KBM-7 (cell line): ENCODE measurements around the gene MEX3B.
A peak's percentile ranks its signal among the peaks of the same experiment; 100 is the strongest.

Experiments
- DNase-seq: peaks from one replicate; pipeline ENCODE4 v3.0.0-alpha.2; 2015
- in situ Hi-C: fragments of 300-500 bp; cut with MboI; formaldehyde crosslinking; loops from 2 replicates; pipeline ENCODE4 v1.14.3; 2020; ENCODE audit warnings: low sequenced_read_pairs, low pct_unique_long_range_greater_than_20kb, mixed read lengths

The MEX3B gene

DNA sequence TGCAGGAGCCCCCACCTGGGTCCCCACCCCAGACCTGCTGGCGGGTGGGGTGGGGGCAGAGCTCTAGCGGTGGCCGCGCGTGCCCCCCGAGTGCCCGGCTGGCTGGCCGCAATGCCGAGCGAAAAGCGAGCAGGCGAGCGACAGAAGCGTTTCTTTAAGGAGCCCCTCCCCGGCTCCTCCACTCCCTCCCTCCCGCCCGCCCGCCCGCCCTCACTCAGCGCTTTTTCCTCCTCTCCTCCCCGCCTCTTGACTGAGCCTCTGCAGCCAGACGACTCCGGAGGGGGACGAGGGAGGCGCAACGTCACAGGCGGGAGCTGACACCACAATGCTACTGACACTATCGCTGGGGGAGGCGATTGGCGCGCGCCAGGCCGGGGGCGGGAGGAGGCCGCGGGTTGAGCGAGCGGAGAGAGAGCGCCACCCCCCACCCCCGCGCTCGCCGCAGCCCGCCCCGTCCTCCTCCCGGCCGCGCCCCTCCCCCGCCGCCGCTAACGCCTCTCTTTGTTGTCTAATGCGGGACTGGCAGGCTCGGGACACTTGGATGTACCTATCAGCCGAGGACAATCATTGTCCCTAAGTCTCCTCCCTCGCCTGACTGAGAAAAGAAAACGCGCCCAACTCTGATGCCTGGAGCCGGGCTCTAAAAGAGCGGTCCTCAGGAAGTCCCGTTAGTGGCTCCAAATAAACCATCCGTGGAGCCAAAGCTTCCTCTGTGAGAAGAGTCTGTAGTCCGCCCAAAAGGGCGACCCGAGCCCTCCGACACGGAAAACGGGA is at the start of gene MEX3B:
MEX3B (minus strand) TSS at position 127 of the 774 bp plus-strand sequence. CDS start 313 bp downstream, outside the sequence.
- in situ Hi-C loops, result loop anchor here (10.0 kb wide), 1 partner anchor 91 kb away; no protein-coding TSS in a partner anchor

DNA sequence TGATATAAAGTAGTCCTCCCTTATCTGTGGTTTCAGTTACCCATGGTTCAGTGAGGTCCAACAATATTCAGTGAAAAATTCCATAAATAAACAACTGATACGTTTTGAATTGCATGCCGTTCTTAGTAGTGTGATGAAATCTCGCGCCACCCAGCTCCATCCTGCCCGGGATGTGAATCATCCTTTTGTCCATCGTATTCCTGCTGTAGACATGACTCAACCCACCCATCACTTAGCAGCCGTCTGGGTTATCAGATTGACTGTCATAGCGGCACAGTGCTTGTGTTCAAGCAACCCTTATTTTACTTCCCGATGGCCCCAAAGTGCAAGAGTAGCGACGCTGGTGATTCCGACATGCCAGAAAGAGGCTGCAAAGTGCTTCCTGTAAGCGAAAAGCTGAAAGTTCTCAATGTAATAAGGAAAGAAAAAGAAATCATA is 48.0 kb upstream of the MEX3B start:
- DNase-seq, result no peak
- in situ Hi-C loops, result loop anchor here (25.0 kb wide), 1 partner anchor 606 kb away; no protein-coding TSS in a partner anchor

More for the DNA sequence above, at the start of gene MEX3B:
- DNase-seq, result peak; percentile 99

DNA sequence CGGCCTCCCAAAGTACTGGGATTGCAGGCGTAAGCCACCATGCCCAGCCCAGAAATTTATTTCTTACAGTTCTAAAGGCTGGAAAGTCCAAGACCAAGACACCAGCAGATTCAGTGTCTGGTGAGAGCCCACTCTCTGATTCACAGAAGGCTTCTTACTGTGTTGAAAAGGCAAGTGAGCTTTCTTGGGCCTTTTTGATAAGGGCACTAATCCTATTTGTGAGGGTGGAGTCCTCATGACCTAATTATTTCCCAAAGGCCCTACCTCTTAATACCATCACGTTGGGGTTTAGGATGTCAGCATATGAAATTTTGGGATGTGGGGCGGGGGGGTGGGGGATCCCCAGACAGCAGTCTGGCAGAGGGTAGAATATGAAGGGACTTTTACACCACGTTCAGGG is 47.5 kb upstream of the MEX3B start:
- in situ Hi-C loops, result loop anchor here (25.0 kb wide), 1 partner anchor 606 kb away; no protein-coding TSS in a partner anchor
- DNase-seq, result no peak

DNA sequence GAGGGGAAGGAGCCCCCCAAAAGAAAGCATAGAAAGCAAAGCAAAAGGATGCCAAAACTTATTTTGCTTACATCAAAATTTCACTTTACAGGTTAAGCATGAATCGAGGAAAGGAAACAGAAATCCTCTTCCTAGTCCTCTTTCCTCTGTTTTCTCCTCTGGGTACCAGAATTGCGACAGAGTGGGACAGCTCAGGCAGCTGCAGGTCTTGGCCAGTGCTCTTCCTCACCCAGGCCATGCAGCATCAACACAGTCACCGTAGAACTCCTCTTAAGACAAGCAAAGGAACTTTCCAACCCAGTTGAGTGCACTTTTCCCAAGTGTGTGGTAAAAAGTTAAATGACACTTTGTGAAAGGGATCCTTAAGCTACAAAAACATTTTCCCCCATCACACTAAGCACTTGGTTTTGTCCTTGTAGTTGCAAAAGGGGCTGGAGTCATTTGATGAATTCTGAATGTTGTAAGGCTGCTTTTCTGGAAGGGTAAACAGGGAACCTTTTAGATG is 45.9 kb upstream of the MEX3B start:
- in situ Hi-C loops, result loop anchor here (25.0 kb wide), 1 partner anchor 604 kb away; no protein-coding TSS in a partner anchor
- DNase-seq, result no peak

DNA sequence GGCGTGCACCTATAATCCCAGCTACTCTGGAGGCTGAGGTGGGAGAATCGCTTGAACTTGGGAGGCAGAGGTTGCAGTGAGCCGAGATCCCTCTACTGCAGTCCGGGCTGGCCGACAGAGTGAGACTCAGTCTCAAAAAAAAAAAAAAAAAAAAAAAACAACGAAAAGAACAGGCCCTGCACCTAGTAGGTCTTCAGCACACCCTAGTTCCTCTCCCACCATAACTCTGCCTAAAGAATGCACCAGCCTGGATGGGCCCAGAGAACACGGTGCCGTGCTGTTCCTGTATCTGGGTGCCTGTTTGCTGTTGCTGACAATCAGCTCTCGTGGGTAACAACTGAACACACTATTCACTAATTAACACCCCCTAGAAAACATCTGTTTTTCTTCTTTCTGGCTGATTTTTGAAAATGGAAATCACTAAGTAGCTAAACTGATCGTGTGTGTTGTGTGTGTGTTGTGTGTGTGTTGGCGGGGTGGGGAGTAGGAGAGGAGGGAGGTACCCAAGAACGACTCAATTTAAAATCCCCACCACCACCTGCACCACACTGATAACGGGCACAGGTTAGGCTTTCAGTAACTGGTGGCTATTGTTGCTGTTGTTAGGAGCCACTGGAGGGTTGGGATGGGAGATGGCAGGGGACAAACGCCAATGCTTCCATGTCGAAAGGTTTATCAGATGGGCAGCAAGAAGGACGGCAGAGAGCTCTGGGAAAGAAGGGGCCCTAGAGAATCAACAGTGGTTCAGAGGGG is 40.6 kb upstream of the MEX3B start:
- no peak for DNase-seq
- in situ Hi-C loops, result loop anchor here (25.0 kb wide), 1 partner anchor 599 kb away; no protein-coding TSS in a partner anchor

DNA sequence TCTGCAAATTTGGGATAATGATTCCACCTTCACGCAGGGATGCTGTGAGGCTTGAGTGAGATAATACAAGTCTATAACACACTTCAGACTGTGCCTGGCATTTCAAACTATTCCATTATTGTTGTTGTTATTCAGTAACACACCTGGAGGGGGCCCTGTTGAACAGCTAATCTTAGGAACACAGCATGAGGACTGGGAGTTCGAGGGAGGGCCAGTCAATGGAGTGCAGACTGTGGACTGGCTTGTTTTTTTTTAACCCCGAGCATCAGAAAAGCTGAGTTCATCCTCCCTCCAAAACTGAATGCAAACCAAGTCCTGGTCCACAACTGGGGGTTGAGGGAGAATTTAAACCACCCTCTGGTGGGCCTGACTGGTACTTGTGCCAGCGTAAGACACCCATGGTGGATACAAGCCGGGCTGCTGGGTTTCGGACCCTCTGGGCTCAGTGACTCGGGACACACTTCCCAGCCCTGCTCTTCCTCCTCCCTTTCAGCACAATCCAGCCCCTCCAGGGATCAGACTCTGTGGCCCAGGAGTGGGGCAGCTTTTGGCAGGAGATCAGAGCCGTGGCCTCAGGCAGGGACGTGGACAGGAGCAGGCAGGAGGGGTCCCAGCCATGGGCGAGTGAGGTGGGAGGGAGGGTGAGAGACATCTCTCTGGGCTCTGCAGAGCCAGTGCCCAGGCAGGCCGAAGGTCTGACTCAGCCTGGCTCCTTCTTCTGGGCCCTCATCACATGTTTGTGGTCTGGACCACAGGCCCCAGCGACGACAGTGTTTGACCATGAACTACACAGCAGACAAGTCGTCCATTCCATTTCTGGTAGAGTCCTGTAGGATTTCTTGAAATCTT is 36.3 kb upstream of the MEX3B start:
- peak; percentile 22 for DNase-seq
- in situ Hi-C loops, result loop anchor here (25.0 kb wide), 1 partner anchor 595 kb away; no protein-coding TSS in a partner anchor

DNA sequence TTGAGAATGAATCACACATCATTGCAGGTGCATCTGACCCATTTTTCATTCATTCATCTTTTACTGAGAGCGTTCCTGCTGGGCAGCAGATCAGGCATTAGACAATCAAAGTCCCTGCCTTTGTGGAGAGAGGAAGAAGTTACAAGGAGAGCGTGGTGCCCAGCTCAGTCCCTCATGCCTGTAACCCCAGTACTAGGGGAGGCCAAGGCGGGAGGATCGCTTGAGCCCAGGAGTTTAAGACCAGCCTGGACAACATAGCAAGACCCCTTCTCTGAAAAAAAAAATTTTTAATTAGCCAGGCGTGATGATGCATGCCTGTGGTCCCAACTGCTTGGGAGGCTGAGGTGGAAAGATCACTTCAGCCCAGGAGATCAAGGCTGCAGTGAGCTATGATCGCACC is 35.0 kb upstream of the MEX3B start:
- DNase-seq, result no peak
- in situ Hi-C loops, result loop anchor here (25.0 kb wide), 1 partner anchor 593 kb away; no protein-coding TSS in a partner anchor

DNA sequence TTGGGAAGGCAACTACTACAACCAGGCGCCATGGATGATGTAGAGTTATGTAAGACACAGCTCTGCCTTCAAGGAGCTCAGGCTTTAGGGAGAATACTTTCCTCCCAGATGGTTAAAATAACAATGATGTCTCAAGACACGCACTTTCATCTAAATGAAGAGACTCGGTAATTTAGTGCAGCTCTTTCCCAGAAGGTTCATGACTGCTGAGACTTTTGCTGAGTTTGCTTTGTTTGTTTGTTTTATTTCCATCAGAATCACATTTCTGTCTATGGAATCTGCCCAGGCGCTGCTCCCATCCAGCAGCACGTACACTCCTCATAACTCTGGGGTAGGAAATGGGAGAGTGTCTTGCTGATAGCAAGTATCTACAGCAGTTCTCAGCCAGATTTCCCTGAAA is 33.9 kb upstream of the MEX3B start:
- DNase-seq, result no peak
- in situ Hi-C loops, result loop anchor here (25.0 kb wide), 1 partner anchor 592 kb away; no protein-coding TSS in a partner anchor

DNA sequence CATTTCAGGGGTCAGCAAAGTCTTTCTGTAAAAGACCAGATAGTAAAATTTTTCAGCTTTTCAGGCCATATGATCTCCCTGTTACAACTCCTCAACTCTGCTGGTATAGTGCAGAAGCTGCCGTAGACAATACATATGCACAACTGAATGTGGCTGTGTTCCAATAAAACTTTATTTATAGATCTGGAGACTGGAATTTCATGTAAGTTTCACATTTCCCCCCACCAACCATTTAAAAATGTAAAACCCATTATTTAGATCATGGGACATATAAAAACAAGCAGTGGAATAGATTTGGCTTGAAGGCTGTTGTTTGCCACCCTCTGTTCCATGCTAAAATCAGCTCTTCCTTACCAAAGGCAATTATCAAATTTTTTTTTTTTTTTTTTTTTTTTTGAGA is 28.8 kb upstream of the MEX3B start:
- in situ Hi-C loops, result loop anchor here (25.0 kb wide), 1 partner anchor 587 kb away; no protein-coding TSS in a partner anchor
- no peak for DNase-seq

DNA sequence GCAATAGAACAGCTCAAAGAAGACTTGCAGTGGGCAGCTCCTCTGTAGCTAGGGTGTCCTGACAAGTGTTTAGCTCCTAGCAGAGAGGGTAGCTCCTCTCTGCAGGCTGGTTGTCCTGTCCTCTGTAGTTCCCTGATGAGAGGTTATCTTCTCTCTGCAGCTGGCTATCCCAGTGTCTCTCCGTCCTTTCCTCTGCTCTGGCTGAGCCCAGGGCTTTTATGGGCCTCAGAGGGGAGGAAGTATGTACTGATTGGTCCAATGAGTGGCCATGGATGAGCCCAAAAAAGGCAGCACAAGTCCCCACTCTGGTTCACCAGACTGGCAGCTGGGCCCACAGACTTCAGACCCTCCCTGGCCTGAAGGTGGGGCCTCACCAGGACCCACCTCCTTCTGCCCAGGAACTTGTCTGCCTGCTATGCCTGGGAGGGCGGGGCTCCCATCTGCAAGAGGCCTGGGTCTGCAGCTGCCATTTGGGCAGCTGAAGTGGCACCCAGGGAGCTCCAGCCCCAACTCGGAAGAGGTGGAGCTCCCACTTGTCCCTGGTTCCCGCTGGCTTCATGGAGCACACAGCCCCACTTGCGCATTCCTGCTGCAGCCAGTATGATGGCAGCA is 27.2 kb upstream of the MEX3B start:
- no peak for DNase-seq
- in situ Hi-C loops, result no loop called here

DNA sequence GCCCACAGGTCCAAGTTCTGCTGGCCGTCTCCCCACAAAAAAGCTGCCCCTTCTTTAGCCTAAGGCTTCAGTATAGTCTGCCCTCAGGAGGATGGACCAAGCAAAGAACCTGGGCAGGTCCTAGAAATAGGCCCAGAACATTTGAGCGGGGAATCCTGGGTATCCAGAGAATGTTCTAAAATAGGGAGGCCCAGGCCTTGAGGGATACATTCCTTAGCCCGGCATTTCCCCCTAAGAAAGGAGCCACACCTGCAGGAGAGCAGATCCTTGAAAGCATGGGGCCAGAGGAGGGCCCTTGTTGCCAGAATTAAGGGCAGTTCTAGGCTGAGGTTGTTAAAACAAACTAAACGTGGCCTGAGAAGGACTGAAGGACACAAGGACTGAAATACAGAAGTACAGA is 20.6 kb upstream of the MEX3B start:
- in situ Hi-C loops, result no loop called here
- no peak for DNase-seq

DNA sequence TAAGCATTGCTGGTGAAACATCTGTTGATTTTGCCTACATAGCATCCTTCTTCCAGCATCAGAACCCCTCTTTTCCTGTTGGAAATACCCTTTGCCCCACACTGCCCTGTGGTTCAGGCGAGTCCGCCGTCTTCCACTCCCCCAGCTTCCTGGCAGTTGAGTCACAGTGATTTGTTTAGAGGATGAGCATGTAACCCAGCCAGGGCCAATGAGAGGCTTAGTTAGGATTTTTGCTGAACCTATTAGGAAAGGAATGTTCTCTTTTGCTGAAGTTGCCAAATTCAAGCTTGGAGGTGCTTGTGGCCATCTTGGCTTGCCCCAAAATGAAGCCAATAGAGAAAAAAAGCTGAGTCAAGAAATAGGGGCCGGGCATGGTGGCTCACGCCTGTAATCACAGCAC is 19.0 kb upstream of the MEX3B start:
- no peak for DNase-seq
- in situ Hi-C loops, result no loop called here

DNA sequence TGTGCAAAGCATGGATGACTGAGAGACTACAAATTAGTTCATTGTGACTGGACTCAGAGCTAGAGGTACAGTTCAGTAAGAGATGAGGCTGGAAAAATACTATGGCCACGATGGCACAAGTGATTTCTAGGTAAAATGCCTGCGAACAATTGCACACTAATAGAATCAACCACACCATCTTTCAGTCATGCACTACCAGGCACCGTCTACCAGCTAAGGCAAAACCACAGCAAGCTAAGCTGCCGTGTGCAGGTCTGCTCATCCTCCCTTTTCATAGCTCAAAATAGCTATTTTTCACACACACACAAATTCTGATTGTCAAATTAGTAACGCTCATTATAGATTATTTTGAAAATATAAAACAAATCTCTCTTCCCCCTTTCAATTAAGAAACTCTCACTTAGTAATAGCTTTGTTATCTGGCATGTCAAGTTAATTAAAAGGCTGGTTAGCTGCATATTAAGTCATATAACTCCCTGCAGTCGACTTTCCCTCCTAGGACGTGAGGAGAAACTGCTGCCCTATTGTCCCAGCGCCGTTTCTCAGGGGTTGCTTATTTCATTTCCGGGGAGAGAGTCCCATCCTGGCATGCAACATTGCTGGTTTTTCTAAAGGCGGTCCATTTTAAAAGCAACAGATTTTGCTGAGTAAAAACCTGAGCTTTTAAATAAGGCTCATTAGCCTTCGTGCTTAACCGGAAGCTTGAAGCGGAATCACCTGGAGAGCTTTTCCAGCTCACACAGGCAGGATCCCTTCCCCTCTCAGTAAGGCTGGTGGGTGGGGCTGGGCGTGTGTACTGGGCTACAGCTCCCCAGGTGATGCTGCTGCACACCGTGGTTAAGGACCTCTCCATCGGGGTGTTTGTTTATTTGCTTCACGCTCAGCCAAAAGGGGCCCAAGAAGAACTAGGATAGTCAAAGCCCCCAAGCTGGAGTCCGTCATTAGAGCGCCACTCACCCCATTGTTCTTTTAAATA is 16.9 kb upstream of the MEX3B start:
- DNase-seq, result no peak
- in situ Hi-C loops, result no loop called here

DNA sequence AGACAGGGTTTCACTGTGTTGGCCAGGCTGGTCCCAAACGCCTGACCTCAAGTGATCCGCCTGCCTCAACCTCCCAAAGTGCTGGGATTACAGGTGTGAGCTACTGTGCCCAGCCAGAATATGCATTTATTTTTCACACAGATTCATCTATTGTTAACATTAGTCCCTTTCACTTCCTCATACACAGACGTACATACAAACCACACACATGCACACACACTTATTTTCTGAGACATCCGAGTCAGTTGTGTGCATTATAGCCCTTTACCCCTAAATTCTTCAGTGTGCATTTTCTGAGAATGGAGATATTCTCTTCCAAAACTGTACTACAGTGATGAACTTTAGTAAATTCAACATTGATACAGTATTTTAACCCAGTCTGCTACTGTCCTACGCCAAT is 15.0 kb upstream of the MEX3B start:
- in situ Hi-C loops, result no loop called here
- no peak for DNase-seq

DNA sequence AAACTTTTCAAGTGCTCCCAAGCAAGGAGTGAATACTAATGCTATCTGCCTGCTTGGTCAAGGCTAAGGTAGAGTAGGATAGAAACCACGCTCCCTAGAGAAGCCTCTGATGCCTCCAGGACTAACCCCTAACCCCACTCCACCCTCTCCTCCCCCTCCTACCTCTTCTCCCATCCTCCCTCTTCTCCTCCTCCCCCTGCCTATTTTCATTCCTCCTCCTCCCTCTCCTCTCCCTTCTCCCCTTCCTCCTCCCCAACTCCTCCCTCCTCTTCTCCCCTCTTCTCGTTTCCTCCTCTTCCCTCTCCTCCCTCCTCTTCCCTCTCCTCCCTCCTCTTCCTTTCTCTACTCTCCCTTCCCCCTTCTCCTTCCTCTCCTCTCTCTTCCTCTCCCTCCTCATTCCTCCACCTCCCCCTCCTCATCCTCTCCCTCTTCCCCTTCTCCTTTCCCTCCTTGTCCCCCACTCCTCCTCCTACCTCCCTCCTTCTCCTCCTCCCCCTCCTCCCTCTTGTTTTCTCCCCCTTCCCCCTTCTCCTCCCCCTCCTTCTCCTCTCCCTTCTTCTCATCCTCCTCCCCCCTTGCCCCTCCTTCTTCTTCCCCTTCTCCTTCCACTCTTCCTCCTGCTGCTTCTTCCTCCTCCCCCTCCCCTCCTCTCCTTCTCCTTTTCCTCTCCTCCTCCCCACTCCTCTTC is 12.8 kb upstream of the MEX3B start:
- no peak for DNase-seq
- in situ Hi-C loops, result loop anchor here (10.0 kb wide), 1 partner anchor 46 kb away; no protein-coding TSS in a partner anchor

DNA sequence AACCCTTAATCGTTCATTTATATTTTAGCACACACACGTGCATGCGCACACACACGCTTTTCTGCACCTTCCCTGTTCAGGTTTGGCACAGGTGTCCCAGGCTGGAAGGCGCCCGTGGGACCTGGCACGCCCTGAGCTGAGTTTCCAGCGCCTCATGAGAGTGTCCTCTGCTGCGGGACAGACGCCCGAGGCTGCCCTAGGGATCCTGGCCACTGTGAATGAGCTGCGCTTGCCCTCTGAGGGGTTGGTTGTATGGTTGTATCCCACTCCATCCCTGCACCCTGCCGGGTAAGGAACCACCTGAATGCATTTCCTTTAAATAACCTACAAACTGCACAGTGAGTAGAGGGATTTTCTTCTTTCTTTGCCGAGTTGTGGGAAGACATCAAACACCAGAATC is 12.2 kb upstream of the MEX3B start:
- no peak for DNase-seq
- in situ Hi-C loops, result loop anchor here (10.0 kb wide), 1 partner anchor 47 kb away; no protein-coding TSS in a partner anchor
